Hippocampal formation (tissue), 2 donors: Measurements from ENCODE around the gene CUBN.
A peak's percentile ranks its signal among the peaks of the same experiment; 100 is the strongest.

ENCODE experiments used
- DNase-seq, 2 donors: peaks; one replicate each; lab custom pipeline; 2025; lab: John Stamatoyannopoulos, UW

CUBN gene

DNA sequence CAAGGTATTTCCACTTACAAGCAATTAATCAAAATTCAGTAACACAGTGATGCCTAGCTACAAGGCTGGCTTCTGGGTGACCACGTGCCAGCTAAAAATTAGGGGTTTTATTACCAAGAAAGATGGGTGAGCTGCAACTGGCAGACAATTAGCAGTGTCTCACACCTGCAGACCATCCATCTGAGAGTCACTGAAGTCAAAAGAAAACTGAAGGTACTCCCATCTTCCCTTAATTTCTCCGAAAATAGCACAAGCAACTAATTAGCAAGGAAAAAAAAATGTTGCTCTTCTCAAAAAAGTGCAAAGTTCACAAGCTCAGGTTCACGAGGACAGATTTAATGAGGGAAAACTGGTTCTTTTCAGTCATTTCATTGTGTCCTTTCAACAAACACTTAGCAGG lies 340.8 kb downstream of the CUBN start:
- DNase-seq: no peak

DNA sequence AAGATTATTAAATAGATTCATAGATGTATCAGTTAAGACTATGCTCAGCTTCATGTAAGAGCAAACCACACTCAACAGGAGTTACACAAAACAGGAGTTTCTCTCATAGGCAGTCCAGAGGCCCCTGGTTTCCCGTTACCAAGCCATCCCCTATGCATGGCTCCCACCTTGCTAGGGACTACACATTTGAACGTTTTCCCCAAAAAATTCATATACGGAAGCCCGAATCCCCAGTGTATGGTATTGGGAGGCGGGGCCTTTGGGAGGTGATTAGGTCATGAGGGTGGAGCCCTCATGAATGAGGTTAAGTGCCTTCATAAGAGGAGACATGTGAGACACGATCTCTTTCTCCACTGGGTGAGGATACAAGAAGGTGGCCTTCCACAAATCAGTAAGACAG lies 341.5 kb downstream of the CUBN start:
- DNase-seq: no peak

DNA sequence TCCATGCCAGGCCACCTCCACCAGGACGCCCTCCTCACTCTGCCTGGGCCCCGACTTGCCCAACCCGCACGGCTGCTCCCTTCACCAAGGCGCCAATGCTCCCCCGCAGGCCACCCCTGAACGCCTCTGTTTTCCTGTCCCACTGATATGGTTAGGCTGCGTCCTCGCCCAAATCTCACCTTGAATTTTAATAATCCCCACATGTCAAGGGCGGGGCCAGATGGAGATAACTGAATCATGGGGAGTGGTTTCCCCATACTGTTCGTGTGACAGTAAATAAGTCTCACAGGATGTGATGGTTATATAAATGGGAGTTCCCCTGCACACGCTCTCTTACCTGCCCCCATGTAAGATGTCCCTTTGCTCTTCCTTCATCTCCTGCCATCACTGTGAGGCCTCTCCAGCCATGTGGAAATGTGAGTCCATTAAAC lies 342.2 kb downstream of the CUBN start:
- no peak for DNase-seq

DNA sequence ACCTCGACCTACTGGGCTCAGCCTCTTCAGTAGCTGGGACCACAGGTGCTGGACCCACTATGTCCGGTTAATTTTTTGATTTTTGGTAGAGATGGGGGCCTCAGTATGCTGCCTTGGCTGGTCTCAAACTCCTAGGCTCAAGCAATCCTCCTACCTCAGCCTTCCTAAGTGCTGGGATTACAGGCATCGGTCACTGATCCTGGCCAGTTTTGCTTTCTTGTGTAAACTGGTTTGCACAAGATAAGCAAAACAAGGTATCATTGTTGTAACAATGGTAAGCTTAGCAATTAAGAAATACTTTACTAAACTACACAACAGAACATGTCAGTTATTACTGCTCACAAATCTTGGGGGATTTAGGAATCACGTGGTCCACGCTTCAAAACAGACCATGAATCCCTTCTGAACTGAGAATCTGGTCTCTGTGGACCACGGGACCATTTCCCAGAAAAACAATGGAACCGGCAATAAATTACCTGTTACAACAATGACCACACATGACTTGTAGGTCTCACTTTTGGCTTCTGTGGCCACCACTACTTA lies 349.2 kb downstream of the CUBN start:
- no peak for DNase-seq

DNA sequence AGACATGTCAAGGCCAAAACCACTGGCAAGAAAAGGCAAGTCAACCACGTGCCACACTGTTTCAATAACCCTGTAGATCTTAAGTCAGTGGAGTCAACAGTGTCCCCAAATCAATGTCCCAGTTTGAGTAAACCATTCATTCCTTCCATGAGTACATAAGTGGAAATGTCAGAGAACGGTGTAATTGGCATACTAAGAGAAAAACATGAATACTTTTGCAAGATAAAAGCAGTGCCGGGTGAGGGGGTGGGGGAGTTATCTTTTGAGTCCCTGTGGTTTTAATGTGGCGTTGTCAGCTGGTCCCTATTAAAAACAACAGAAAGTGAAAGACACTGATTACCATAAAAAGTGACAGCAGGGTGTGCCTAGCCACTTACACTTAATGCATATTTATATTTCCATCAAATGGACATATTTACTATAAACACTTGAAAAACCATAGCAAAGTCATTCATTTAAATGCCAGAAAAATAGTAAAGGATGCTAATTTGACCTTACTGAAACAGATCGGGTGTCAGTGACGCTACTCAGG lies 350.2 kb downstream of the CUBN start:
- no peak for DNase-seq

DNA sequence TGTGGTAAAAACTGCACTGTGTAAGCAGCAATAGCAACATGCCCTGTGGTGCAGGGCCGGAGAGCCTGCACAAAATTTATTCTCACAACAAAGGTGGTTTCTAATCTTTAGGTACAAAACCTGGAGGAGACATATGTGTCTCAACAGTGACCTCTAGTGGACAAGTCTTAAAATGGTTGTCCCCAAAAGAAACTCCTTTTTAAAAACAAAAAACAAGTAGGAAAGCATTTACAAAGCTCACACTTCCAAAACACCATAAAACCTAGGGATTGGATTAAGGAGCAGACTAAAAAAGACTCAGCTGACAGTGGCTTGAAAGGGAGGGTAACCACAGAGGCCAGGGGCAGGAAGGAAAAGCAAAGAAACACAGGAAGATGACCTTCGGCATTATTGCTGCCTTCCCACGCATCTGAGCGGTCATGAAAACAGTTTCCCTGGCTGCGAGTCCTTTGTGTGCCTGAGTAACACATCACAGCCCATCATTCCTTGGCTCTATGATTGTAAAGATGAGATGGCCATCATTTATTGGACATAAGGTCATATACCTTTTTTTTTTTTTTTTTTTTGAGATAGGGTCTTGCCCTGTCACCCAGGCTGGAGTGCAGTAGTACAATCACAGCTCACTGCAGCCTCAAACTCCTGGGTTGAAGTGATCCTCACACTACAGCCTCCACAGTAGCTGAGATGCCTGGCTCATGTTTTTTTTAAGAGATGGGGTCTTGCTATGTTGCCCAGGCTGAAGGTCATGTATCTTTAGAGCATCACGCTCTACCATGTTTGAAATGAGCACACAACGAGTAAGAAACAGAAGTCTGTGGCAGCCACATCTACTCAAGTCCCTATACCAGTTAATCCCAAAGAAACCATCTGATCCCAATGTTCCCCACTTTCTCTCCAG lies 351.9 kb downstream of the CUBN start:
- DNase-seq: peak in 1 of 2 donors; percentile 64

DNA sequence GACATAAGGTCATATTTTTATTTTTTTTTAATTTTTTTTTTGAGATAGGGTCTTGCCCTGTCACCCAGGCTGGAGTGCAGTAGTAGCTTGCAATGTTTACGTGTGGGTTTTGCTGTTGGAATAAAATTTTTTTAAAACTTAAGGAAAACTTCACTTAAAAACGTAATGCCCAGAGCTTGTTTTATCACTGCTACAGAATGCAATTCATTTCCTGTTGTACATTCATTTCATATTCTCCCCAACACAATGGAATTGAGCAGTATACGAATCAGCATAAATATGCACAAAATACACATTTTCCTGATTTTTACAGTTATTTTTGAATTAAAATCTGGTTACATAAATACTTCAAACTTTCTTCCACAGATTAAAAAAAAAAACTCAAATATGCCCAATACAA lies 352.7 kb downstream of the CUBN start:
- DNase-seq: no peak
